ENCODE results near the gene DPAGT1.
A peak's percentile ranks its signal among the peaks of the same experiment; 100 is the strongest.
"Not testable (repeated sequence)": the region's sequence is repeated elsewhere in the genome, so short reads cannot be mapped to it uniquely, and the experiment has no call there.

The DPAGT1 gene

GRCh38 chr11:119093942-119094815, 7.5 kb downstream of the DPAGT1 start:
- no peak for DNase-seq

- DNase-seq = no peak
Measured at GRCh38 chr11:119092880-119093842, 8.5 kb downstream of the DPAGT1 start.

GRCh38 chr11:119091966-119092879, 9.4 kb downstream of the DPAGT1 start:
- DNase-seq = no peak

- no peak for DNase-seq
Measured at GRCh38 chr11:119091178-119091577, 10.5 kb downstream of the DPAGT1 start.

GRCh38 chr11:119089319-119089718, 12.3 kb downstream of the DPAGT1 start:
- no peak for DNase-seq

GRCh38 chr11:119088406-119088805, 13.2 kb downstream of the DPAGT1 start:
- no peak for DNase-seq

- no peak for DNase-seq
Measured at GRCh38 chr11:119087747-119088241, 13.9 kb downstream of the DPAGT1 start.

GRCh38 chr11:119087123-119087522, 14.5 kb downstream of the DPAGT1 start:
- no peak for DNase-seq

GRCh38 chr11:119085437-119085847, 16.2 kb downstream of the DPAGT1 start:
- DNase-seq = no peak

GRCh38 chr11:119084663-119085436, 16.8 kb downstream of the DPAGT1 start, which contains the start of gene HMBS:
TSS of gene HMBS (plus strand) at chr11:119084881. CDS start at chr11:119085034, 153 bp downstream.
- peak; percentile 92 for DNase-seq

- DNase-seq = no peak
Measured at GRCh38 chr11:119081682-119082260, 19.9 kb downstream of the DPAGT1 start.

- DNase-seq = no peak
Measured at GRCh38 chr11:119078675-119079420, 22.8 kb downstream of the DPAGT1 start.

GRCh38 chr11:119077839-119078238, 23.8 kb downstream of the DPAGT1 start:
- no peak for DNase-seq

GRCh38 chr11:119067371-119068222, 34.1 kb downstream of the DPAGT1 start, which contains the start of gene VPS11:
TSS of gene VPS11 (plus strand) at chr11:119067818. CDS start at chr11:119067824, 6 bp downstream.
- peak; percentile 78 for DNase-seq

- DNase-seq = no peak
Measured at GRCh38 chr11:119065369-119065768, 36.3 kb downstream of the DPAGT1 start.

- DNase-seq = no peak
Measured at GRCh38 chr11:119062779-119063178, 38.9 kb downstream of the DPAGT1 start.

GRCh38 chr11:119061256-119061655, 40.4 kb downstream of the DPAGT1 start:
- DNase-seq = no peak

GRCh38 chr11:119059128-119059527, 42.5 kb downstream of the DPAGT1 start:
- DNase-seq = not testable (repeated sequence)
